SH-SY5Y (cell line): Measurements from ENCODE around the gene SMAD5.

ENCODE experiments used
- GATA2 ChIP-seq: IDR thresholded peaks from 2 replicates; pipeline ENCODE4 v1.6.1; 2011; ENCODE audit warnings: mild to moderate bottlenecking, low read depth, low read length
- GATA3 ChIP-seq: IDR thresholded peaks from 2 replicates; pipeline ENCODE4 v1.6.1; 2011; ENCODE audit warnings: low read depth, mild to moderate bottlenecking, low read length, moderate library complexity

DNA sequence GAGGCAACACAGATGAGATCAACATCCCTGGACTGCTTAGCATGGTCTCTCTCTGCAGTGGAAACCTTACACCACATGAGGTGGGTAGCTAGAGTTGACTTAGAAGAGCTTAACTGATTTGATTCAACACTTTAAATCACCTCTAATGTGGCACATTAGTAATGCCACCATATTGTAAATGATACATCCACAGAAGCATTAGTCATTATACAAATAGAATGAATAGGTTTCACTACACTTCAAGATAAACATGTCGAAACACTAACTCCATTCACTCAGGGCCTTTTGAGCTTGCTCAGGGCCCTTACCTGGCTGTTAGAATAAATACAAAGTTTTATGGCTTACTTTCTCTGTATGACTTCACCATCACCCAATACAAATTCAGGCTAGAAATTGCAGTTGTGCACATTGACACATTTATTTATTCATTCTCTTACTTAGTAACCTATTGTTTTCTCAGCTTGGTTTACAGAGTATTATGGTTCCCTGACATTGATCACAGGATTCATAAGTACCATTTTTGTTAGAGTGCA, 9.3 kb upstream of the SMAD5 start:
- TF ChIP-seq GATA2, result no peak
- no peak for TF ChIP-seq GATA3
